HG03066 (cell line): Measurements from ENCODE around the gene RBM12.
A peak's percentile ranks its signal among the peaks of the same experiment; 100 is the strongest.
"Not testable (repeated sequence)": the region's sequence is repeated elsewhere in the genome, so short reads cannot be mapped to it uniquely, and the experiment has no call there.

Experiments used
- ATAC-seq: cut with Tn5 transposase; IDR thresholded peaks from one replicate; pipeline ENCODE4 v1.9.1; 2021; ENCODE audit warnings: low read depth; ENCODE audit not compliant: unreplicated experiment

RBM12 gene

GRCh38 chr20:35664466-35665206, at the start of gene RBM12, which contains the start of gene CPNE1:
Gene RBM12, minus strand, starts transcription at chr20:35664900. Its CDS starts 9,578 bp downstream, at chr20:35655322.
Gene CPNE1, minus strand, starts transcription at chr20:35664900. Its CDS starts 31,977 bp downstream, at chr20:35632923.
- peak; percentile 74 for ATAC-seq

GRCh38 chr20:35714127-35714526, 49.4 kb upstream of the RBM12 start:
- ATAC-seq, result no peak

- not testable (repeated sequence) for ATAC-seq
Measured at GRCh38 chr20:35713120-35713519, 48.4 kb upstream of the RBM12 start.

- ATAC-seq, result no peak
Measured at GRCh38 chr20:35711588-35712209, 47.0 kb upstream of the RBM12 start.

- no peak for ATAC-seq
Measured at GRCh38 chr20:35710884-35711587, 46.3 kb upstream of the RBM12 start.

GRCh38 chr20:35710039-35710438, 45.3 kb upstream of the RBM12 start:
- no peak for ATAC-seq

GRCh38 chr20:35709259-35709658, 44.6 kb upstream of the RBM12 start:
- no peak for ATAC-seq

GRCh38 chr20:35708502-35708901, 43.8 kb upstream of the RBM12 start:
- ATAC-seq, result no peak

GRCh38 chr20:35706591-35707529, 42.2 kb upstream of the RBM12 start:
- not testable (repeated sequence) for ATAC-seq

GRCh38 chr20:35705894-35706293, 41.2 kb upstream of the RBM12 start:
- ATAC-seq, result not testable (repeated sequence)

- no peak for ATAC-seq
Measured at GRCh38 chr20:35704514-35705261, 40.0 kb upstream of the RBM12 start.

- ATAC-seq, result no peak
Measured at GRCh38 chr20:35702824-35703695, 38.4 kb upstream of the RBM12 start.

- ATAC-seq, result no peak
Measured at GRCh38 chr20:35702051-35702823, 37.5 kb upstream of the RBM12 start.

GRCh38 chr20:35700625-35701148, 36.0 kb upstream of the RBM12 start:
- ATAC-seq, result no peak

- ATAC-seq, result no peak
Measured at GRCh38 chr20:35699957-35700624, 35.4 kb upstream of the RBM12 start.

GRCh38 chr20:35699127-35699956, 34.6 kb upstream of the RBM12 start, which contains the start of the genes NFS1 and ROMO1:
Gene NFS1, minus strand, starts transcription at chr20:35699352. Its CDS starts 64 bp downstream, at chr20:35699288.
Gene ROMO1, plus strand, starts transcription at chr20:35699405. Its CDS starts 228 bp downstream, at chr20:35699633.
- ATAC-seq, result peak; percentile 79
